DMS 273 (cell line): Measurements from ENCODE around the gene CD109.
"Not testable (repeated sequence)": the region's sequence is repeated elsewhere in the genome, so short reads cannot be mapped to it uniquely, and the experiment has no call there.

Experiments used
- DNase-seq: peaks from one replicate; lab custom pipeline; 2025; ENCODE audit not compliant: unreplicated experiment; lab: John Stamatoyannopoulos, UW

Gene CD109

DNA sequence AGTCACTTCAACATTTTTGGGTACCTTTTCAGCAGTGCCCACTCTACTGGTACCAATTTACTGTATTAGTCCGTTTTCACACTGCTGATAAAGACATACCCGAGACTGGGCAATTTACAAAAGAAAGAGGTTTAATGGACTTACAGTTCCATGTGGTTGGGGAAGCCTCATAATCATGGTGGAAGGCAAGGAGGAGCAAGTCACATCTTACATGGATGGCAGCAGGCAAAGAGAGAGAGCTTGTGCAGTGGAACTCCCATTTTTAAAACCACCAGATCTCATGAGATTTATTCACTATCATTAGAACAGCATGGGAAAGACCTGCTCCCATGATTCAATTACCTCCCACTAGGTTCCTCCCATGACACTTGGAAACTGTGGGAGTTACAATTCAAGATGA is 12.4 kb upstream of the CD109 start:
- not testable (repeated sequence) for DNase-seq

DNA sequence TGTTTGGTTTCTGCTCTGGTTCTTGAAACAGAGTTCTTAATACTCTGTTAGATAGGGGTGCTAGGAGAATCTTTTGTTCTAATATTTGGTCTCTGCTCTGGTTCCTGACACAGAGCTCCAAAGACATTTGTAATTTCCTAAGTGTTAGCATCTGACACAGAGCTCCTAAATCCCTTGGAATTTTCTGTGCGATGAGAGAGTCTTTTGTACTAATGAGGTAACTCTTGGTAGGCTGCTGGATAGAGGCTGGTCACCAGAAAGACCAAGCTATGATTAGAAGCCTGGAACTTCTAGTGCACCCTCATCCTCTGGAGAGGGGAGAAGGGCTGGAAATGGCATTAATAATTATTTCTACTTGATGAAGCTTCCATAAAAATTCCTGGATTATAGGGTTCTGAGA is 7.7 kb upstream of the CD109 start:
- DNase-seq: no peak

DNA sequence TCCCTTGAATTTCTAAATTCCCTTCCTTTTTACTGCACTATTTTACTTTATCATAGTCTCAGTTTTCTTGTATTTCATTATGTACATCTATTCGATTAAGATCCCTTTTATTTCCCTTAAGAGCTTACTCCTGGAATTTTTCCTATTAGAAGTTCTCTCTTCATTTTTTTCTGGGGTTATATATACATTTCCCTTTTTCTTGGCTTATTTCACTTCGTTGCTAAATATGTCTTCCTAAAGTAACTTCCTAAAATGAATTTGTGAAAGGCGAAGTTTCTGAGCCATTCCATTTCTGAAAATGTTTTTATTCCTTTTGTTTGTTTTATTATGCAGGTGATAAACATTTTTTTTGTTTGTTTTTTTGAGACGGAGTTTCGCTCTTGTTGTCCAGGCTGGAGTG is 5.9 kb upstream of the CD109 start:
- no peak for DNase-seq

DNA sequence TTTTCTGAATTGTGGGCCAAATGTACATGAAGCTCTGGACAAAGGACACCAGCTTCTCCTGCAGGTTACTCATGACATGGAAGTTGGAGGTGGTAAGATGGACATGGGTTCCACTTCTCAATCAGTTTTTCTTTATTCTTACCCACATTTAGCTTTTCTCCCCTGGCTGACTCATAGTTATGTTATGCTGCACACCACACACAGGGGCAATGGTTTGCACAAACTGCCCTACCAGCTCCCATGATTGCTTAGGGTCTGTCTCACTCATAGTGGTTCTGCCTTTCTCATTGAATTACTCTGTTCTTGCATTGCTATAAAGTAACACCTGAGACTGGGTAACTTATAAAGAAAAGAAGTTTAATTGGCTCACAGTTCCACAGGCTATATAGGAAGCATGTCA is 4.5 kb upstream of the CD109 start:
- DNase-seq: no peak

DNA sequence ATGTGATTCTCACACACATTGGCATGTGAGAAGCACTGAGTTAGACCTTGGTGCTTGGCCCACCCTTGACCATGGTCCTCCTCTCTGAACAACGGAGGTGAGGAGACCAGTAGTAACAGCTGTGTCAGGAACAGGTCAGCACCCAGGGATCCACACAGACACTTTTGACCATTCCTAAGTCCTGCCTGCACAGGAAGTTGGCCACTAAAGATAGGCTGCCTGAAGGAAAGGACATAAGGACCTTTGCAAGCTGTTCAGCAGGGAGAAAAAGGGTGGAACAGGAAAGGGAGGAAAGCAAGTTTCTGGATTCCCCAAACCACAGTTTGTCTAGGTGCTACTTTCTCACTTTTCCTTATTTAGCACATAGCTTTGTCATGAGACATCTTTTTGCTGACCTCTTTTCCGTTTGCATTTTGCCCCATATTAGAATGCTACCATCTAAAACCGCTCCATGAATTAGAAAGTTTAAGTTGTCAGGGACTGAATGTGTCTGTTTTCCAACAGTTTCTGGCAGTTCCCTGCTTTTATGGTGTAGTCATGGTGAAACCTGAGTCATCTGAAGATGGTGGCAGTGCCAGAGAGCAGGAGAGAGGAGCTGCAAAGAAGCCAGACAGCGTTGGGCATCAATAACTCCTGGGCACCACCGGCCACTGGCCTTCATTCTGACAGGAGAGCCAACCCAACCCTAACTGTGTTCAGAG is 1.1 kb upstream of the CD109 start:
- DNase-seq: peak; percentile 25

DNA sequence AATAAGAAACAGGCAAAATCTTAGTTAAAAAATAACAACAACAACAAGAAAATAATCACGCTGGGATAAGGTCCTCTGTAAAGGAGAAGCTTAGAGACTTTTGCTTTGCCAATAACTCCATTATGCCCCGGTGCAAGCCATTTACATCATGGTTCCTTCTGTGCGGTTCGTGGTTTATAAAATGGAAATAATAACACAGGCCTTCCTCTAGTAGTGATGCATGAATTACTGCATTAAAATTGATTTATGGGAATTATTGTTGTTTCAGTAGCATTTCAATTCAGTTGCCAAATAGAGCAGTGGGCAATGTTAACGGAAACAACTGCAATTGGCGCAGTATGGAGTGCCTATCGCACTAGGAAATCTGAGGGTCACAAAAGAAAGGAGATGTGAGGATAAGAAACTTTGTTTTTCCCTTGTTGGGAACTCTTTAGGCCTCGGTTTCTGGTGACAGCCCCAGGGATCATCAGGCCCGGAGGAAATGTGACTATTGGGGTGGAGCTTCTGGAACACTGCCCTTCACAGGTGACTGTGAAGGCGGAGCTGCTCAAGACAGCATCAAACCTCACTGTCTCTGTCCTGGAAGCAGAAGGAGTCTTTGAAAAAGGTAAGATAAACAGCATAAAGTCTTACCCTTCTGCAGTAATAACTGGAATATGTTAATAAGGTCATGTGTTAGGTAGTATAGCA is 1.1 kb downstream of the CD109 start:
- no peak for DNase-seq

DNA sequence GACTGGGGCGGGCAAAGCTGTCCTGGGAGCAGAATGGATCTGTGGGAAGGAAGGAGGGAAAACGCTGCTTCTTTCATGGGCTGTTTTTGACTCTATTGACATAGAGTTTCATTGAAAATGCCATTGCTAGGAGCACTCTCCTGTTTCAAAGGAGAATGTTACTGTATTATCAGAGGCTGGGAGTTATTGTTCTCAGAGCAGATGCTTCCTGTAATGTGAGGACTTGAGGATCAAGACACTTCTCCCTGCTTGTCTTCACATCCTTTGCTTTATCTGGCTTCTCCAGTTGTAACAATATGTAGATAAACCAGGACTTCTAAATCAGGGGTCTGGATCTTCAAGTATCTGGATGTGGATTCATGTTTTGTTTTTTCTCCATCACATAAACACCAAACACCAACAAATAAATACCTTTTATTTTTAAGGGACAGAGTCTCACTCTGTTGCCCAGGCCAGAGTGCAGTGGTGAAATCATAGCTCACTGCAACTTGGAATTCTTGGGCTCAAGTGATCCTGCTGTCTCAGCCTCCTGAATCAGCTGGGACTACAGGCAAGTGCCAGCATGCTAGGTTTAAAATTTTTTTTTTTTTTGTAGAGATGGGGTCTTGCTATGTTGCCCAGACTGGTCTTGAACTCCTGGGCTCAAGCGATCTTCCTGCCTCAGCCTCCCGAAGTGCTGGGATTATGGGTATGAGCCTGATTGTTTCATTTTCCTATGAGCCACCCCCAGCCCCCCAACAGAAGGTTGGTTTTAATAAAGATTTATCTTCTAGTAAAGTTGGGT is 3.9 kb downstream of the CD109 start:
- no peak for DNase-seq

DNA sequence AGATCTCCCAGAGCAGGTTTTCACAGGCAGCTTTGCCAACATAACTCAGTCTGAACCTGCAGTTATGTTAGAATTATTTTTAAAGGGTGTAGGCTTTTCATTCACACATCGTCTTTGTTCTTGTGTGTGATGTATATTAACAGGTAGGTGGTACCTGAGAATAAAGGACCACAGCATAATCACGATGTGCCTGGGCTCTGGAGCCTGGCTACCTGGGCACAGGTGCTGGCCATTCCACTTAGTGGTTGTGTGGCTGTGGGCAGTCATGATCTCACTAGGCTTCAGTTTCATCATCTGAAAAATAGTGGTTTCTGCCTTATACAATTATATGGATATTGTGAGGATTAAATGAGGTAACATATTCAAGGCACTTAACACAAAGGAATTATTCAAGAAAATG is 6.4 kb downstream of the CD109 start:
- no peak for DNase-seq

DNA sequence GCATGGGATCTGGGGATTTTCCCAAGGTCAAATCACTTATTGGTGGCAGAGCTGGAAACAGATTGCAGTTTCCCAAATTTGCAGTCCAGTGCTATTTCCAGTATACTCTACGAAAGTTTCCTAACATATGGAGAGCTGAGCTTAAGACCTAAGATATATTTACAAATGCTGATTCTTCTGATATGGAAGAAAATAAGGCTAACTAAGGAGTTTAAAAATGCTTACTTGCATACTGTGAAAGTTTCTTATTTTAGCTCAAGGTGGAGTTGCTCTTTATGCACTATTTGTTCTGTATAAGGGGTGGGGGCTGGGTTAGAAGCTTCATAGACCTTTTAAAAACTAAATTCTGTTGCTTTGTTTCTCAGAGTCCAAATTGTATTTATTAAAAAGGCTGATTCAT is 7.5 kb downstream of the CD109 start:
- DNase-seq: no peak

DNA sequence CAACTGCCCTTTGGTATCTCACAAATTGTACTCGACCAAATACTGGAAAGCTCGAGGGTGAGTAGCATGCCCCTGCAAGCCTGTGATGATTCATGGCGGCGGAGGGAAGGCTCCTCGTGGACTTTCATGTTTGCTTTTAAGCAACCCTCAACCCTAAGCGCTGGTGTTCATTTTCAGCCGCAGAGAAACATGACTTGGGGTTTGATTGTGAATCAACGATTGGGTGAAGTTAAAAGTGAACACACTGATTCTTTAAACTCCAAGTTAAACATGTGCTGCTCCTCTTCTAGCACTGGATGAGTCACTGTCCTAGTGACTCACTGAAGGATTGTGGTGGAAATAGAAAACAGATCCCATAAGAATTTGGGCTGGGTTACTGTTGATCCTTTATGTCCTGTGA is 8.3 kb downstream of the CD109 start:
- DNase-seq: no peak

DNA sequence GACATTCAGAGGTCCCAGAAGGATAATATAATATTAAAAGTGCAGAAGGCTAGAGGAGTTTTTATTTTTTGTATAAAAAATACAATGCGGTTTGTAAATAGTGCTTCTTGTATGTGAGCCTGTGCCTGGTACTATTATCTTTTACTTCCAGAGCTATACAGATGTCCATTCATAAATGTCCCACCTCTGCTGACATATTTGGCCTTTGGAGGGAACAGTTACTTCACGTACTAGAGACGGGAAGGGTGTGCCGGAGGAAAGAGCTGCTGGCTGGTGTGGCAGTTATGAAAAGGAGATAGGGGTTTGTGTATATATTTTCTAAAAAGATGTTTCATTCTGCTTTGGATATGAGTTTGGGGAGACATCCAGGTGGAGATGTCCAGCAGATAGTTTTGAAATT is 8.8 kb downstream of the CD109 start:
- no peak for DNase-seq

DNA sequence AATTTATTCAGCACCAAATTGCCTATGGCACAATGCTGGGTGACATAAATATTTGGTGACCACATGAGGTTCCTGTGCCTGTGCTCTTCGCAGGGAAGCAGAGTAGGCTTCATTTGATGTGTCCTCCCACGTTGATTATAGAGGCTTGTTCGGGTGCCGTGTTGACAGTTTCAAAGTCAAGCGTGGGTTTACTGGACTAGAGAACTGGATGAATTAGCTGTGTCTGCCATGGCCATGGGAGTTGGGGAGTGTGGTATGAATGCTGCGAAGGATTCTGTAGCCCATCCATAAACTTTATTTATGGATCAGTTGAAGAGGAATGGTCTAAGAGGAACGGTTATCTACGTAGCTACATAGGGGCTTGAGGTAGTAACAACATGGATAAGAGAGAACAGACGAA is 11.0 kb downstream of the CD109 start:
- no peak for DNase-seq

DNA sequence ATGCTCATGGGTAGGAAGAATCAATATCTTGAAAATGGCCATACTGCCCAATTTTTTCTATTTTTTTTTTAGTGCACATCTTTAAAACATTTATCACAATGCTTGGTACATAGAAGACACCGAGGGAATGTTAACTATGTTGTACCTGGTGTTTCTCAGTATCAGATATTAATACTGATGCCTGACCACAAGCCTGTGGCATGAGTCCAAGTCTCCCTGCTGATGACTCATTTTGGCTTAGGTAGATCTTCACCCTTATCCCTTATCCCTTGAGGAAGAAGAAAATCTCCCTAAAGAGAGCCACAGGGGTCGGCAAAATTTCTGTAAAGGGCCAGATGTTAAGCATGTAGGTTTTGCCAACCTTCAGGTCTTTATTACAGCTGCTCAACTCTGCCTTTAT is 14.5 kb downstream of the CD109 start:
- peak; percentile 47 for DNase-seq

DNA sequence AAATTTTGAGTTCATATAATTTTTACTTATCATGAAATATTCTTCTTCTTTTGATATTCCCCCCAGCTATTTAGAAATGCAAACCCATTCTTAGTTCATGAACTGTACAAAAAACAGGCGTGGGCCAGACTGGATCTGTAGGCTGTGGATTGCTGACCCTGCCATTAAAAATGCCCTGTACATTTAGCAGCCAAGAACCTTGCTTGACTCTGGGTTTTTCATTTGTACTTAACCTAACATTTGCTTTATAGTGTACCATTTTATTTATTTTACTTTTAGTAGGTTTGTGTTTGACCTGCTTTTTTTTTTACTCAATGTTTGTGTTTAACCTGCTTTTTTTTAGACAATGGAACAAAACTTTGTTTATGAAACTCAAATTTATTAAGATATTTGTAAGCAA is 14.9 kb downstream of the CD109 start:
- no peak for DNase-seq

DNA sequence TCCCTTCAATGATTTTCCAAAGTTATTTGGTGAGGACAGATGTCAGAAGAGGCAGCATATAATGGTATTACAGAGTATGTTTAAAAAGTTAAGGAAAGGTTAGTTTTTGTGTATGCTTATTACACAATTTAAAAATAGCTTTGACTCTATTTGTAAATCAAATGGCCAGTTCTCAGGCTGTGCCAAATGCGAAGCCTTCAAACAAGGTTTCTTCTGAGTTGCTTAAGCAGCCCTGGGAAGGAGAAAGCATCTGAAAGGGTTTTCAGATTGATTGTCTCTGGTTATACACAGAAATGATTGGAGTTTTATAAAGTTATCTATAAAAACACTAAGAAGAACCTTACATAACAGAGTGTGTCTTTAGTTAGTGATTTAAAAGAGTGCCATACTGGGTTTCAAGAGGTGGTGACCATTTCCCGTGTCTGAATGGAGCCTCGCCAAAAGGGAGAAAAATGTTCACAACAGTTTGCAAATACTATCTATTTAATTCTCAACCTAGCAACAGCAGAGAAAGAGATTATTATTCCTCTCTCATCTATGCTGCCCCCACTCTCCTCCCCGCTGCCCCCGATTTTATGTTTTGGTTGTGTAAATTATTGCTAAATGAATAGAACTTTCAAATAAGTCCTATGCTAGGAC is 16.7 kb downstream of the CD109 start:
- no peak for DNase-seq

DNA sequence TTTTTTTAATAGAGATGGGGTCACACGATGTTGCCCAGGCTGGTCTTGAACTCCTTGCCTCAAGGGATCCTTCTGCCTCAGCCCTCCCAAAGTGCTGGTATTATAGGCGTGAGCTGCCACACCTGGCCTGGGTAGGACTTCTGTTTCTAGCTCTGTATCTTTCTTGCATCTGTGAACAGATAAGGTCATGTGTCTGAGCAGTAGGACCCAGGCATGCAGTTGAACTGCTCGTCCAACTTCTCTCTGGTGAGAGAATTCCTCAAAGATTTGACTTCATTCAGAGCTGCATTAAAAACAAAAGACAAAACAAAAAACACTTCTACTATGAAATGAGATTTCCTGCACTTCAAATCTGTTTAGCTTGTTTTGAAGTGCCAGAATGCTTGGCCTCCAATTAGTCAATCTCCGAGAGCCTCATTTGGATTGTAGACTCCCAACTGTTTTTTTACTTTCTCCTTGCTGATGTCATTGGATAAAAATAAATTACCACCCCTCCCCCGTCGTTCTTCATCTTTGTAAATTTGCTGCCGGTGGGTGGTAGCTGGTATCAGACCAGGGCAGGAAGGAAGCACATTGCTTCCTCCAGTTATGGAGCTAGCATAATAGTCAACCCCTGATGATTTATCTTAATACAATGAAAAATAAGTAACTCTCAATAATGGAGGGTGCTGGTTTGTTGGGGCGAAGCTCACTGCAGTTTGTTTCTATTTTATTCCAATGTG is 17.6 kb downstream of the CD109 start:
- no peak for DNase-seq

DNA sequence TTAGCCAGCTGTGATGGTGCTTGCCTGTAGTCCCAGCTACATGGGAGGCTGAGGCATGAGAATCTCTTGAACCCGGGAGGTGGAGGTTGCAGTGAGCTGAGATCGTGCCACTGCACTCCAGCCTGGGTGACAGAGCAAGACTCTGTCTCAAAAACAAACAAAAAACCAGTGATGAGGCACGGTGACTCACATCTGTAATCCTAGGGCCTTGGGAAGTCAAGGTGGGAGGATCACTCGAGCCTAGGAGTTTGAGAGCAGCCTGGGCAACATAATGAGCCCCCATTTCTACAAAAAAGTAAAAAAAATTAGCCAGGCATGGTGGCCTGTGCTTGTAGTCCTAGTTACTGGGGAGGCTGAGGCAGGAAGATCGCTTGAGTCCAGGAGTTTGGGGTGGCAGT is 19.1 kb downstream of the CD109 start:
- not testable (repeated sequence) for DNase-seq

DNA sequence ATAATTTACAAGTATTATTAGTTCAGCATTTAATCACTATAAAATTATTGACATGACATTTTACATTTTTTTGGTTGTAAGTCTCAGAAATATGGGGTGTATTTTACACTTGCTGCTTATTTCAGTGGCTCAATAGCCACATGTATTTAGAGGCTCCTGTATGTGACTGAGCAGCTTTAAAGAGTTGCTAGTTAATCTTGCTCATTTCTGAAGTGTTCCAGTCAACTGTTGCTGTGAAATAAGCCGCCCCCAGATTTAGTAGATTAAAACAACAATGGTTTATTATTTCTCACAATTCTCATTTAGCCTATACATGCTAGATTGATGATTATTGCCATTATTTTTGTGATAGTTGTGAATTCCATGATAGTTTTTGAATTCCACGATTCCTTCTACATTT is 23.0 kb downstream of the CD109 start:
- DNase-seq: no peak

DNA sequence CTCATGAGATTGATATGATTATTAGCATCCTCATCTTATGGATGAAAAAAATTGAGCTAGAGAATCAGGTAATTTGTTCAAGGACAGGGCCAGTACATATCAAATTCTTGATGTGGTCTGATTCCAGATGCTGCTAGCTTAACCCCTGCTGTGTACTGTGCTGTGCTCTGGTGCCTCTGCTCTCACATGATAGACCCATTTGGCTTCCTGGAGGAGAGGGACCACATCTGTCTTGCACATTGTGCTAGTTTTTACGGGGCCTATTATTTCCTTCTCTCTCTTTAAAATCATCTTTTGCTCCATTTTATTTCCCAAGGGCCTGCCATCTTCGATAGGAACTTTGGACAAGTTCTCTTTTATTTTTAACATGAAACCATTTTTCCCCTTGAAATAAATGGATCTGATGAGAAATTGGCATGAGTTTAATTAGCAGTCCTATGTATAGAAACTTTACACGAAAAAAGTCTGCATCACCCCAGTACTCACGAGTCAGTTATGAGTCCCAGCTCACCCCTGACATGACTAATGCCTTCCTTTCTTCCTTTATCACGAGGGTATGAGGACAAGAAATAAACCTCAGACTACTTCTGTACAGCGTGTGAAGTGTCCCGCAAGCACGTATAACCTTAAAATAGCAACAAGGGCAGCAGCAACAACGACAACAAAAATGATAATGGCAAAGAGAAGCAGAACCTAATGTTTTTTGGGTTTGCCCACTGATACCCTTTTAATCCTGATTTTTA is 26.5 kb downstream of the CD109 start:
- DNase-seq: no peak

DNA sequence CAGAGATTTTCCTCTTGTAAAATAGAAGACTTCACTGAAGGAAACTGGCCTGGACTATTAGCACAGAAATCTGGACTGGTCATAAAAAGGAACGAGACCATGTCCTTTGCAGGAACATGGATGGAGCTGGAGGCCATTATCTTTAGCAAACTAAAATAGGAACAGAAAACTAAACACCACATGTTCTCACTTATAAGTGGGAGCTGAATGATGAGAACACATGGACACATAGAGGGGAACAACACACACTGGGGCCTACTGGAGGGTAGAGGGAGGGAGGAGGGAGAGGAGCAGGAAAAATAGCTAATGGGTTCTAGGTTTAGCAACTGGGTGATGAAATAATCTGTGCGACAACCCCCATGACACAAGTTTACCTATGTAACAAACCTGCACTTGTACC is 27.5 kb downstream of the CD109 start:
- DNase-seq: not testable (repeated sequence)
